IMR-90 (cell line): ENCODE results near the gene TFEB. TPM values are rescaled to one million over a fixed set of nuclear protein-coding genes. Genes with fewer than 3 reads are reported as not detected.

ENCODE experiments used
- ATAC-seq: fragments of 200-7000 bp; cut with Tn5 transposase; 2 replicates; pipeline ENCODE4 v1.9.1; 2020; ENCODE audit warnings: low read depth, mild to moderate bottlenecking, moderate library complexity
- BruUV-seq: library from RNA; stranded (reverse); fragments of 400-500 nt; replicated peaks from 2 replicates; lab custom pipeline; 2021; lab: Mats Ljungman, UMichigan
- CTCF ChIA-PET: fragments of 300-600 bp; formaldehyde crosslinking; extraction: SDS; loops from one replicate; lab custom pipeline; 2021; ENCODE audit warnings: antibody characterized with exemption; lab: Yijun Ruan, JAX
- POLR2A ChIA-PET: fragments of 300-600 bp; sonication (Branson Sonifier 250); formaldehyde crosslinking; loops from one replicate; lab custom pipeline; 2022; ENCODE audit warnings: antibody characterized with exemption; ENCODE audit not compliant: unreplicated experiment; lab: Charles Lee
- DNase-seq: peaks from one replicate; pipeline ENCODE4 v3.0.0; 2013
- H2AFZ ChIP-seq: replicated peaks from 2 replicates; pipeline ENCODE3; 2013; ENCODE audit warnings: low read length, mild to moderate bottlenecking; ENCODE audit not compliant: poor library complexity
- H2AK5ac ChIP-seq: 2 replicates; pipeline ENCODE4 v1.6.1; 2013; ENCODE audit warnings: low read depth, low read length, inconsistent platforms
- H2AK9ac ChIP-seq: replicated peaks from 2 replicates; pipeline ENCODE3; 2013; ENCODE audit warnings: mild to moderate bottlenecking, low read depth, low read length, moderate library complexity; ENCODE audit not compliant: poor library complexity
- H2BK120ac ChIP-seq: 2 replicates; pipeline ENCODE4 v1.6.1; 2013; ENCODE audit warnings: low read depth, low read length, inconsistent platforms
- H2BK15ac ChIP-seq: 3 replicates; pipeline ENCODE4 v1.6.1; 2013; ENCODE audit warnings: low read depth, low read length, inconsistent platforms
- H2BK20ac ChIP-seq: 2 replicates; pipeline ENCODE4 v1.6.1; 2013; ENCODE audit warnings: low read depth, mild to moderate bottlenecking, inconsistent platforms, low read length, moderate library complexity
- H2BK5ac ChIP-seq: 2 replicates; pipeline ENCODE4 v1.6.1; 2013; ENCODE audit warnings: mild to moderate bottlenecking, low read depth, low read length, inconsistent platforms; ENCODE audit not compliant: poor library complexity, severe bottlenecking
- H3K14ac ChIP-seq: replicated peaks from 2 replicates; pipeline ENCODE4 v1.6.1; 2013; ENCODE audit warnings: low read depth, low read length, inconsistent platforms
- H3K18ac ChIP-seq: 2 replicates; pipeline ENCODE4 v1.6.1; 2013; ENCODE audit warnings: low read depth, low read length, control low read depth
- H3K23ac ChIP-seq: 2 replicates; pipeline ENCODE4 v1.6.1; 2013; ENCODE audit warnings: low read depth, low read length, inconsistent platforms
- H3K27ac ChIP-seq: 2 replicates; pipeline ENCODE4 v1.5.1; 2013; ENCODE audit warnings: mild to moderate bottlenecking, control low read depth, low read length; ENCODE audit not compliant: insufficient read depth
- H3K27me3 ChIP-seq: 2 replicates; pipeline ENCODE4 v1.6.1; 2013; ENCODE audit warnings: low read length; ENCODE audit not compliant: control insufficient read depth, insufficient read depth
- H3K36me3 ChIP-seq: 2 replicates; pipeline ENCODE4 v1.6.1; 2013; ENCODE audit warnings: low read length, mixed read lengths; ENCODE audit not compliant: control insufficient read depth, insufficient read depth
- H3K4ac ChIP-seq: 2 replicates; pipeline ENCODE4 v1.6.1; 2013; ENCODE audit warnings: low read depth, low read length, inconsistent platforms
- H3K4me1 ChIP-seq: 2 replicates; pipeline ENCODE4 v1.6.1; 2013; ENCODE audit warnings: low read length, mixed read lengths; ENCODE audit not compliant: control insufficient read depth, insufficient read depth
- H3K4me2 ChIP-seq: 2 replicates; pipeline ENCODE4 v1.6.1; 2013; ENCODE audit warnings: low read depth, mild to moderate bottlenecking, control low read depth, low read length, moderate library complexity
- H3K4me3 ChIP-seq: 2 replicates; pipeline ENCODE4 v1.5.1; 2013; ENCODE audit warnings: low read depth, mild to moderate bottlenecking, control low read depth, low read length, moderate library complexity; ENCODE audit not compliant: insufficient read depth
- H3K56ac ChIP-seq: 2 replicates; pipeline ENCODE4 v1.6.1; 2013; ENCODE audit warnings: low read length, inconsistent platforms; ENCODE audit not compliant: insufficient read depth; ENCODE audit errors: extremely low read depth
- H3K79me1 ChIP-seq, 2 experiments: 2 replicates each; pipeline ENCODE4 v1.6.1; 2013; ENCODE audit warnings: low read length in 2 of 2, inconsistent platforms in 1 of 2, low read depth in 1 of 2
- H3K9ac ChIP-seq: 2 replicates; pipeline ENCODE4 v1.6.1; 2013; ENCODE audit warnings: low read depth, low read length, control low read depth
- H3K9me1 ChIP-seq: 2 replicates; pipeline ENCODE4 v1.6.1; 2013; ENCODE audit warnings: low read length, inconsistent platforms; ENCODE audit not compliant: insufficient read depth
- H3K9me3 ChIP-seq: 2 replicates; pipeline ENCODE4 v1.6.1; 2013; ENCODE audit warnings: low read length; ENCODE audit not compliant: control insufficient read depth, insufficient read depth
- H4K20me1 ChIP-seq: 2 replicates; pipeline ENCODE4 v1.6.1; 2013; ENCODE audit warnings: low read length, inconsistent platforms; ENCODE audit not compliant: insufficient read depth
- H4K5ac ChIP-seq: 2 replicates; pipeline ENCODE4 v1.6.1; 2013; ENCODE audit warnings: mild to moderate bottlenecking, low read depth, low read length, control low read depth
- H4K8ac ChIP-seq, 2 experiments: 2 replicates each; pipeline ENCODE4 v1.6.1; 2013; ENCODE audit warnings: low read depth in 2 of 2, low read length in 2 of 2, control low read depth in 1 of 2, inconsistent platforms in 1 of 2
- H4K91ac ChIP-seq: 2 replicates; pipeline ENCODE4 v1.6.1; 2013; ENCODE audit warnings: low read depth, low read length, inconsistent platforms; ENCODE audit not compliant: insufficient read depth
- BHLHE40 ChIP-seq: fragments of 150-350 bp; IDR thresholded peaks from 2 replicates; pipeline ENCODE4 v1.6.1; 2016; ENCODE audit warnings: mild to moderate bottlenecking, low read depth, low read length
- CEBPB ChIP-seq: IDR thresholded peaks from 2 replicates; pipeline ENCODE4 v1.6.1; 2012; ENCODE audit warnings: low read depth, low read length, improper control_type of control experiment
- CHD1 ChIP-seq: IDR thresholded peaks from 2 replicates; pipeline ENCODE4 v1.6.1; 2012; ENCODE audit warnings: low read depth, low read length, improper control_type of control experiment
- FOS ChIP-seq: fragments of 150-350 bp; IDR thresholded peaks from 2 replicates; pipeline ENCODE4 v1.6.1; 2016; ENCODE audit warnings: low read depth, low read length
- MAFK ChIP-seq: IDR thresholded peaks from 2 replicates; pipeline ENCODE4 v1.6.1; 2012; ENCODE audit warnings: low read depth, low read length, improper control_type of control experiment
- MAZ ChIP-seq: IDR thresholded peaks from 2 replicates; pipeline ENCODE4 v1.6.1; 2012; ENCODE audit warnings: low read depth, mild to moderate bottlenecking, low read length, improper control_type of control experiment, moderate library complexity, borderline replicate concordance
- MXI1 ChIP-seq: IDR thresholded peaks from 2 replicates; pipeline ENCODE4 v1.6.1; 2012; ENCODE audit warnings: low read depth, mild to moderate bottlenecking, low read length, moderate library complexity, borderline replicate concordance
- NFE2L2 ChIP-seq: fragments of 150-350 bp; IDR thresholded peaks from 2 replicates; pipeline ENCODE4 v1.6.1; 2016; ENCODE audit warnings: low read depth, mild to moderate bottlenecking, low read length
- POLR2A ChIP-seq: IDR thresholded peaks from 2 replicates; pipeline ENCODE4 v1.6.1; 2012; ENCODE audit warnings: mild to moderate bottlenecking, low read depth, low read length
- RAD21 ChIP-seq: IDR thresholded peaks from 2 replicates; pipeline ENCODE4 v1.6.1; 2012; ENCODE audit warnings: low read length, improper control_type of control experiment
- RCOR1 ChIP-seq: IDR thresholded peaks from 2 replicates; pipeline ENCODE4 v1.6.1; 2012; ENCODE audit warnings: mild to moderate bottlenecking, low read length, improper control_type of control experiment; ENCODE audit not compliant: insufficient replicate concordance
- RFX5 ChIP-seq: IDR thresholded peaks from 2 replicates; pipeline ENCODE4 v1.8.0; 2012; ENCODE audit warnings: low read depth, mild to moderate bottlenecking, low read length, moderate library complexity
- SMC3 ChIP-seq: fragments of 150-350 bp; IDR thresholded peaks from 2 replicates; pipeline ENCODE4 v1.6.1; 2016; ENCODE audit warnings: low read depth, mild to moderate bottlenecking, antibody characterized with exemption, low read length, moderate library complexity
- USF2 ChIP-seq: fragments of 150-350 bp; IDR thresholded peaks from 2 replicates; pipeline ENCODE4 v1.6.1; 2017; ENCODE audit warnings: mild to moderate bottlenecking, antibody characterized with exemption, low read length, low read depth
- WGBS, 2 experiments: methylation state at CpG; one replicate each; pipeline versions ENCODE4 v1.1.5 to v1.1.7; 2013; ENCODE audit warnings: missing lambda C conversion rate in 2 of 2; ENCODE audit not compliant: insufficient read length in 1 of 2; ENCODE audit errors: extremely low coverage in 2 of 2; 5-methylcytosine and 5-hydroxymethylcytosine counted together
- dilution Hi-C: fragments of 300-500 bp; cut with HindIII; formaldehyde crosslinking; loops from one replicate; pipeline ENCODE4 v1.14.3; 2018; ENCODE audit warnings: low sequenced_read_pairs; ENCODE audit not compliant: unreplicated experiment
- in situ Hi-C: fragments of 300-500 bp; cut with MboI; formaldehyde crosslinking; loops from 3 replicates; pipeline ENCODE4 v1.14.3; 2019; ENCODE audit warnings: low sequenced_read_pairs, inconsistent platforms, mixed read lengths
- intact Hi-C: fragments of 100-400 bp; cut with micrococcal nuclease; formaldehyde crosslinking; loops from 2 replicates; pipeline ENCODE4 v1.10.0; 2022
- polyA plus RNA-seq, 3 experiments: library from polyadenylated mRNA; depleted of rRNA; stranded (reverse); fragments of >200 nt; gene quantifications; 2 replicates each; pipeline ENCODE4 v1.2.3, GENCODE V29; 2012; ENCODE audit warnings: low replicate concordance in 1 of 3
- total RNA-seq: library from RNA; depleted of rRNA; stranded (reverse); fragments of >200 nt; gene quantifications from 2 replicates; pipeline ENCODE4 v1.2.3, GENCODE V29; 2012
- TF ChIP-seq, protein P1 (sequence below): conservative IDR thresholded peaks from 2 replicates; pipeline ENCODE4 v1.5.1; 2012; ENCODE audit warnings: mild to moderate bottlenecking, low read depth, low read length, improper control_type of control experiment
- TF ChIP-seq, protein P2 (sequence below): fragments of 150-350 bp; IDR thresholded peaks from 2 replicates; pipeline ENCODE4 v1.6.1; 2016; ENCODE audit warnings: low read depth, mild to moderate bottlenecking, low read length, moderate library complexity, borderline replicate concordance

The TFEB gene
- total and polyA plus RNA-seq, 2 of the 4 experiments (the other 2 are of a cell fraction): 4.5 to 4.9 TPM

- POLR2A ChIA-PET: no interaction called here
- Histone ChIP-seq H3K18ac (no peak overlapping the region), H3K27me3 (peaks cover 23% of the 10 kb centered on the region), H3K4me3 (no peak overlapping the region), H3K14ac (no peak overlapping the region), H3K9me3 (no peaks in the 10 kb centered on the region), H3K9ac (no peak overlapping the region), H2BK5ac (no peak overlapping the region), H3K56ac (no peak overlapping the region), H3K36me3 (no peaks in the 10 kb centered on the region), H4K91ac (no peak overlapping the region), H4K20me1 (no peaks in the 10 kb centered on the region), H3K27ac (no peak overlapping the region), H3K23ac (no peak overlapping the region), H2AK5ac (no peak overlapping the region), H3K4me1 (no peaks in the 10 kb centered on the region), H2AK9ac (no peak overlapping the region), H2BK120ac (no peak overlapping the region), H3K79me1 (no peaks in the 10 kb centered on the region), H2BK20ac (no peak overlapping the region), H4K5ac (no peak overlapping the region), H2AFZ (no peak overlapping the region), H4K8ac (no peak overlapping the region), H3K4me2 (no peak overlapping the region), H2BK15ac (no peak overlapping the region), H3K4ac (no peak overlapping the region), H3K9me1 (no peaks in the 10 kb centered on the region)
- BruUV-seq: no TSS peak
- dilution Hi-C loops (no loop called here), intact Hi-C loops (no loop called here), in situ Hi-C loops (no loop called here)
- ATAC-seq: no peak
- no peak for DNase-seq
- CTCF ChIA-PET: interaction anchor here (0.6 kb wide), 1 partner anchor 38 kb away, joined by 4 read pairs; no protein-coding TSS in a partner anchor
- WGBS, 2 experiments: 100% methylated on average over 1 of the region's 3 CpGs; no CpG with 5 or more reads in 1 of the 2 experiments
- TF ChIP-seq CEBPB: no peak
- TF ChIP-seq RAD21: no peak
- no peak for TF ChIP-seq NFE2L2
- TF ChIP-seq, protein P1, sequence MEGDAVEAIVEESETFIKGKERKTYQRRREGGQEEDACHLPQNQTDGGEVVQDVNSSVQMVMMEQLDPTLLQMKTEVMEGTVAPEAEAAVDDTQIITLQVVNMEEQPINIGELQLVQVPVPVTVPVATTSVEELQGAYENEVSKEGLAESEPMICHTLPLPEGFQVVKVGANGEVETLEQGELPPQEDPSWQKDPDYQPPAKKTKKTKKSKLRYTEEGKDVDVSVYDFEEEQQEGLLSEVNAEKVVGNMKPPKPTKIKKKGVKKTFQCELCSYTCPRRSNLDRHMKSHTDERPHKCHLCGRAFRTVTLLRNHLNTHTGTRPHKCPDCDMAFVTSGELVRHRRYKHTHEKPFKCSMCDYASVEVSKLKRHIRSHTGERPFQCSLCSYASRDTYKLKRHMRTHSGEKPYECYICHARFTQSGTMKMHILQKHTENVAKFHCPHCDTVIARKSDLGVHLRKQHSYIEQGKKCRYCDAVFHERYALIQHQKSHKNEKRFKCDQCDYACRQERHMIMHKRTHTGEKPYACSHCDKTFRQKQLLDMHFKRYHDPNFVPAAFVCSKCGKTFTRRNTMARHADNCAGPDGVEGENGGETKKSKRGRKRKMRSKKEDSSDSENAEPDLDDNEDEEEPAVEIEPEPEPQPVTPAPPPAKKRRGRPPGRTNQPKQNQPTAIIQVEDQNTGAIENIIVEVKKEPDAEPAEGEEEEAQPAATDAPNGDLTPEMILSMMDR: no peak
- TF ChIP-seq SMC3: no peak
- TF ChIP-seq BHLHE40: no peak
- no peak for TF ChIP-seq CHD1
- no peak for TF ChIP-seq POLR2A
- TF ChIP-seq FOS: no peak
- no peak for TF ChIP-seq MAZ
- no peak for TF ChIP-seq RCOR1
- TF ChIP-seq MXI1: no peak
- TF ChIP-seq RFX5: no peak
- no peak for TF ChIP-seq MAFK
- TF ChIP-seq, protein P2, sequence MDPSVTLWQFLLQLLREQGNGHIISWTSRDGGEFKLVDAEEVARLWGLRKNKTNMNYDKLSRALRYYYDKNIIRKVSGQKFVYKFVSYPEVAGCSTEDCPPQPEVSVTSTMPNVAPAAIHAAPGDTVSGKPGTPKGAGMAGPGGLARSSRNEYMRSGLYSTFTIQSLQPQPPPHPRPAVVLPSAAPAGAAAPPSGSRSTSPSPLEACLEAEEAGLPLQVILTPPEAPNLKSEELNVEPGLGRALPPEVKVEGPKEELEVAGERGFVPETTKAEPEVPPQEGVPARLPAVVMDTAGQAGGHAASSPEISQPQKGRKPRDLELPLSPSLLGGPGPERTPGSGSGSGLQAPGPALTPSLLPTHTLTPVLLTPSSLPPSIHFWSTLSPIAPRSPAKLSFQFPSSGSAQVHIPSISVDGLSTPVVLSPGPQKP: no peak
- TF ChIP-seq USF2: no peak
Observed at GRCh38 chr6:41750374-41750773, 15.0 kb upstream of the TFEB start.
